HG02588 (cell line): ENCODE results near the gene CSNK2B.

Experiments used
- ATAC-seq: cut with Tn5 transposase; IDR thresholded peaks from one replicate; pipeline ENCODE4 v1.9.1; 2021; ENCODE audit warnings: mild to moderate bottlenecking, moderate library complexity; ENCODE audit not compliant: unreplicated experiment

Gene CSNK2B

DNA sequence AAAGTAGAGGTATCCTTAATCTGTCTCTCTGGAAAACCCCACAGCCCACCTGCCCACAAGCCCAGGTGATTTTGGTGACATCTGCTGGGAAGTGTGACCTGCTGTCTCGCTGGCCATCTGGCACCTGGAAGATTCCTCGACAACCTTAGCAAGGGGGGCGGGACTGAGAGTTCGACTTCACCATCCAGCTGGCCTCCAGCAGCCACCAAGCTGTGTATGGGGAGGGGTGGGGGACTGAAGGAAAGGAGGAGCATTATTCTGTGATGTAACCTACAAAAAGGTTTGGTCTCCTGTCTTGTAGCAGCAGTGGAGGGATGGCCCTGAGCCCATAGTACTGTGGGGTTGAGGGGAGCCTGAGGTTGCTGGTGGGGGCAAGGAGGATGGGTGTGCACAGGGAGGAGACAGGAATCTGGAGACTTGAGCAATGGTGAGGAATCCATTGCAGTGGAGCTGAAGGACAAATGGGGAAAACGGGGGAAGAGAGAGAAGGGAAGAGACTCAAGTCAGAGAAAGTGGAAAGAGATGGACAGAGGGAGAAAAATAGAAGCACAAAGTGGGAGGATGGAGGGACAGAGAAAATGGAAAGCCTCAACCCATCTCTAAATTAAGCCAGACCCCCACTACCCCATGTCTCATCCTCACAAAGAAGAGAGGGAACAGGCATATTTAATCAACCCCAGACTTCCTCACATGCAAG lies 44.8 kb downstream of the CSNK2B start:
- ATAC-seq, result no peak

DNA sequence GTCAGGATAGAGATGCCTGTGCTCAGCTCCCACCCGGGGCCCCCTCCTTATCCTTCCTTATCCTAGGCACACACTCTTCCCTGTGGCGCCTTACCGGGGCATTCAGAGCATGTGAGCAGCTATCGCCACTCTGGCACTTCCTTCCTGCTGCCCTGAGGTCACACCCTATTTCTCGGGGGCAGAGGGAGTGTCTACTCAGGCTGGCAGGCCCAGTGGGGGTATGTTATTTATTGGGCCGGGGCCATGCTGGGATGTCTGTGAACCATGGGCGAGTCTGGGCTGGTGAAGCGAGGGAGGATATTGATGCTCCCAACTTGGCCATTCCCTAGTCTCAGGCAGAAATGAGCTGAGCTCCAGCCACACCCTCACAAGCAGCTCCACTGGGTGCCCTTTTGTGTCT lies 45.4 kb downstream of the CSNK2B start:
- no peak for ATAC-seq

DNA sequence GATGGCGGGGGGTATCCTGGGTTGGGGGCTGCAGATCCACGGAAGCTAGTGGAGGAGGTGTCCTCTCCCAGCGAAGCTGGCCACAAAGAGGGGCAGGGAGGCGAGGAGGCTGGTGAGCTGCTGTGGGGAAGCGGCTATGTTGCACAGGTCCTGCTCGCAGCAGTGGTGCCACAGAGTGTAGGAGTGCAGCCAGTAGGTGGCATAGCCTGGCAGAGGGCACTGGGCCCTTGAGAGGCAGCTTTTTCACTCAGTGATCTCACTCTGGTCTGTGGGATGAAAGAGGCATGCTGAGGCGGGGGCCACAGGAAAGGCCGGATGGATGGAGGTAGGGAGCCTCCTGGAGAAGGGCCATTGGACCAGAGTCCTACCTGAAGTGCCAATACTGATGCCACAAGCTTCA lies 46.4 kb downstream of the CSNK2B start:
- ATAC-seq, result no peak

DNA sequence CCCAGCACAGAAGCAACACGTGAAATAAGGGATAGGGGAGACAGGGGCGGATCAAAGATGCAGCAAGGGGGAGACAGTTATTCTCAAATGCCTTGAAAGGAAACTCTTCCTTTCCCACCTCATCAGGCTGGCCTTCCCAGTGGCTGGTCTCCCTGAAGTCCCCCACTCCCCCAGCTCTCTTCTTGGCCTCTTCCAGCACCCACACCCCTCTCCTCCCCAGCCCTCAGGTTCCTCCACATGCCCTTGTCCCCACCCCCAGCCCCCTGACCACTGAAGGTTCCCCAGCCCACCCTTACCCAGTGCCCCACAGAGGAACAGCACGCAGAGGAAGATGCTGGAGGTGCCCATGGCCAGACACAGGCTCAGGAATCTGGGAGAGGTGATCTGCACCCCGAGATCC lies 47.6 kb downstream of the CSNK2B start:
- ATAC-seq, result no peak

DNA sequence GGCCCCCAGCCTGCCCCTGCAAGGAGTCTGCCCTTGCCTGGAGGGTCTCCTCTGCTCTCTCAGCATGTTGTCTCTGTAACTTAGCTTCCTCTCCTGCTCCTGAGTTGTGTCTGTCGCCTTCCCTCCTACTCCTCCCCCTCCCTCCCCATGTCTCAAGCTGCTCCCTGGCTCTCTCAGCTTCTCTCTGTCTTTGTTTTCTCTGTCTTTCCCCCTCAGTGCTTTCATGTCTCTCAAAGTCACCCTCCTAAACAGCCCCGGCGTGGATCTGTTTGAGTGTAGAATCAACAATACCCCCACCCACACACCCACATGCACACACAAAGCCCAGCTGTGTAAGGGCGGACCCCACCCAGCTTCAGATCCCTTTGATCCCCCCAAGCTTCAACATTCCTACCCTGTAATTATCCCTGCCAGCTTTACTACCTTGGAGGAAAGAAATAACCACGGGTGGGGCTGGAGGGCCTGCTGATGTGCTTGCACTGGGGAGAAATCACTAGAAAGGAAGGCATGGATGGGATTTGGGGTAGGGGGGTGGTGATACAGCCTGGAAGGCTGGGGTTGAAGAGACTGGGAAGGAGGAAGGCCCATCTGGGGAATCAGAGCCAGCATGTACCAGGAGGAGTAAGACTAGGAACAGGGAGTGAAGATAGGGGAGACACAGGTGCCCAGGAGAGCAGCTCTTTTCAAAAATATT lies 48.3 kb downstream of the CSNK2B start:
- ATAC-seq, result no peak

DNA sequence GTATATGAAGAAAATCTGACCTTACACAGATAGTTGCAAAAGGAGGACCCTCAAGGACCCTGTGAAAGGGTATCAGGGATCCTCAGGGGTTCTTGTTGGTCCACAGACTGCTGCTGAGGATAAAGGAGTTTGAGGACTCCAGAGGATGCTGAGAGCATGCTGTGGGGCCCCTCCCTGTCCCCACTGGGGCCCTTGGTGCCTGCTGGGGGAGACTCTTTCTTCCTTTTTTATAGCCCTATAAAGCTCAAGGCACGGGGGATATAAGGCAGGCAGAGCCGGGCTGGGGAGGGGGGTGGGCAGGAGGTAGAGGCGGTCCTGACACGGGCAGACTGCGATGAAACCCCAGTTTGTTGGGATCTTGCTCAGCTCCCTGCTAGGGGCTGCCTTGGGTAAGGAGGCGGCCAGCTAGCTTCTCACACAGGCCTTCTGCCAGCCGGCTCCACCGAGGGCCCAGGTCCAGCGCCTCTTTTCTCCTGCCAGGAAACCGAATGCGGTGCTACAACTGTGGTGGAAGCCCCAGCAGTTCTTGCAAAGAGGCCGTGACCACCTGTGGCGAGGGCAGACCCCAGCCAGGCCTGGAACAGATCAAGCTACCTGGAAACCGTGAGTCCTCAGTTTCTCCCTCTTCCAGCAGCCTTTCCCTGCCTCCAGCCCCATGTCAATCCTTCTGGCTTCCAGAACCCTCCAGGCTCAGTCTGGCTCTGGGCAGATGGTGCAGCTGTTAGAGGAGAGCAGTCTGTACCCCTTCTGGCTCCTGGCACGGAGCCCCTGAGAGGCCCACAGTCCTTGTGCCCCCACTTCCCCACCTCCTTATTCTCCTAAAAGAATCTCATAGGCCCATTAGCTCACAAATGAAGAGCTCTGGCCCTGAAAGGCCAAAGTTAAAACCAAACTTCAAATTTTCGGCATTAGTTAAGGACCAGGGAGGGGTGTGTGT lies 49.4 kb downstream of the CSNK2B start, which contains the start of gene LY6G6D:
Gene LY6G6D (plus strand): TSS at position 327 of the 937 bp plus-strand sequence. CDS start 8 bp downstream, at position 335.
- no peak for ATAC-seq

DNA sequence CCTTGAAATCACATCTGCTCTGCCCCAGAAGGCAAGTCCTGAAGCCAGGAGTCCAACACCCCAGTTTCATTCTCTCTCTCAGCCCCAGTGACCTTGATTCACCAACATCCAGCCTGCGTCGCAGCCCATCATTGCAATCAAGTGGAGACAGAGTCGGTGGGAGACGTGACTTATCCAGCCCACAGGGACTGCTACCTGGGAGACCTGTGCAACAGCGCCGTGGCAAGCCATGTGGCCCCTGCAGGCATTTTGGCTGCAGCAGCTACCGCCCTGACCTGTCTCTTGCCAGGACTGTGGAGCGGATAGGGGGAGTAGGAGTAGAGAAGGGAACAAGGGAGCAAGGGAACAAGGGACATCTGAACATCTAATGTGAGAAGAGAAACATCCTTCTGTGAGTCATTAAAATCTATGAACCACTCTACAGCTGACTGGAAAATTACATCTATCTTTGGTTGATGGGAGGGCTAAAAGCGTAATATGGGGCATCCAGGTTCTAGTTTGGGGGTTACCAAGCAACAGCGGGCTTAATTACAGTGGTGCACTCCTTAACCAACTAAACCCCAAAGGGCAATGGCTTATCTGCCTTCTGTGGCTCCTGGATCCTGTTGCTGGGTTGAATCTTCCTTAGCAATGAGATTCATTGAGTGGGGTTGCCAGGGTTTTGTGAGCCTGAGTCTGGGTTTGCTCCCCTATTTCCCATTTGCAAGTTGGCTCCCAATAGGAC lies 51.8 kb downstream of the CSNK2B start:
- no peak for ATAC-seq

DNA sequence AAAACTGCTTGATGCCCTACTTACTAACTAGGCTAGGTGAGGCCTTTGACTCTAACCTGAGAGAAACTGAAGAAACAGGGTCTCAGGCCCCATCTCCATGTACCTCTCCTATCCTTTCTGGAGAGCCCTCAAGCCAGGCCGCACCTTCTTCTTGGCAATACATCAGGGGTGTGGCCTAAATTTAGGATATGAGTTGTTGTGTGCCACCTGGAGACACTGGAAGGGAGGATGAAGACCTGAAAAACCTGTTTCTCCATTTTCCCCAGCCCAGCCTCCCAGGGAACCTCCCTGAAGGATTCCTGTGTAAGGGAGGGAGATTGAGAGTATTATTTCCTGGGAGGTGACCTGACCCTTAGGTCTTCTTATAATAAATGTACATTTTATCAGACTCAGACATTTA lies 52.4 kb downstream of the CSNK2B start:
- ATAC-seq, result no peak

DNA sequence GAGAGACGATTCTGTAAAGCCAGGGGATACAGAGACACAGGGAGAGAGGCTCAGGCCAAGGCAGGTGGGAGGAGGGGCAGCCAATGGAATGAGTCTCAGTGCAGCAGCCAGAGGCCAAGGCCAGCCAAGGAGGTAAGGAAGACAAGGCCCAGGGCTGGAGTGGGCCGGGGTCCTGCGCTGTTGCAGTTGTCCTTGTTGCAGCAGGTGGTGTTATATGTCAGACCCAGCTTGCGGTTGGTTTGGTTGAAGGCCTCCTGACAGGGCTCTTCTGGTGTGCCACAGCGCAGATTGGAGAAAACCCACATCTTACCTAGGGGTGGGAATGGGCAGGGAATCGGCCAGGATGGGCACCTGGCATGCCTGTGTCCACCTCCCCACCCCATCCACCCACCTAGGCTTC lies 53.1 kb downstream of the CSNK2B start:
- no peak for ATAC-seq
